ENCODE data around the gene ARMC8. TPM values are rescaled to one million over a fixed set of nuclear protein-coding genes. Genes with fewer than 3 reads are reported as not detected.

Gene ARMC8
- total RNA-seq, 2 experiments from 2014 or later: 48.8 to 57.1 TPM

DNA sequence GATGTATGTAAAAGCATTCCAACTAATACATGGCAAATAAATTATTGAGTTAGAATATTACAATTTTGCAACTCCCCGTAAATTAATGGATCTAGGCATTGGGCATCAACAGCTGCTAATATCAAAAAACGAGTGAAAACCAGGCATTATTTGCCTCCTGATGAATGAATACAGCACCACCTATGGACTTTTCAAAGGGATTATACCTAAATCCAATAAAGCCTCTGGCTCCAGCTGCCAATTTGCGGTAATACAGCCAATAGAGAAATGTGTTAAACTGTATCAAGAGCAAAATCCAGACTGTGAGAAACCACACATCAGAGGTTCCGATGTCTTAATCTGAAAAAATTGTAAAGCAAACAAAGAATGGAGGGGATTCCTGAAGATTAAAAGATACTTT is 38.6 kb upstream of the ARMC8 start:
- CTCF ChIA-PET (ENCODE audit: unreplicated experiment): no interaction called here
- no TSS peak for BruUV-seq (replicated peaks)
- no peak overlapping the region for H3K4me3 ChIP-seq (ENCODE audit: low read depth, low read length, poor library complexity, severe bottlenecking)
- H3K27ac ChIP-seq (ENCODE audit: low read depth, low read length, poor library complexity, severe bottlenecking): no peak overlapping the region
- intact Hi-C loops (cut with micrococcal nuclease; ENCODE audit: unreplicated experiment): no loop called here
- H3K4me1 ChIP-seq (ENCODE audit: insufficient read depth, low read length, poor library complexity, severe bottlenecking): no peaks in the 10 kb centered on the region
- no peak for DNase-seq (ENCODE audit: low spot score)
- H2AFZ ChIP-seq (ENCODE audit: low read length): no peak overlapping the region
- H3K4me2 ChIP-seq (ENCODE audit: low read length): no peak overlapping the region
- no peaks in the 10 kb centered on the region for H3K9me3 ChIP-seq (ENCODE audit: low read length)
- POLR2A ChIA-PET: no interaction called here
- H3K9me2 ChIP-seq (ENCODE audit: insufficient read depth, low read length): no peaks in the 10 kb centered on the region; the same call in 1 of the 2 replicates
- TF ChIP-seq EZH2phosphoT487 (IDR thresholded peaks at IDR 0.05; ENCODE audit: borderline replicate concordance, low read depth, low read length): no peak
- TF ChIP-seq CTCF (conservative IDR thresholded peaks at IDR 0.05; ENCODE audit: low read length): no peak
- H4K20me1 ChIP-seq (ENCODE audit: insufficient read depth, low read length): no peaks in the 10 kb centered on the region
- no peaks in the 10 kb centered on the region for H3K79me2 ChIP-seq (ENCODE audit: insufficient read depth, low read depth, low read length)
- H3K36me3 ChIP-seq (ENCODE audit: insufficient read depth, low read length): no peaks in the 10 kb centered on the region

GRCh38 chr3:138154534-138154933 is 32.6 kb upstream of the ARMC8 start:
- no peaks in the 10 kb centered on the region for H3K36me3 ChIP-seq (ENCODE audit: insufficient read depth, low read length)
- no peaks in the 10 kb centered on the region for H3K9me3 ChIP-seq (ENCODE audit: low read length)
- H3K79me2 ChIP-seq (ENCODE audit: insufficient read depth, low read depth, low read length): no peaks in the 10 kb centered on the region
- no peaks in the 10 kb centered on the region for H4K20me1 ChIP-seq (ENCODE audit: insufficient read depth, low read length)
- H3K4me2 ChIP-seq (ENCODE audit: low read length): no peak overlapping the region
- H3K4me1 ChIP-seq (ENCODE audit: insufficient read depth, low read length, poor library complexity, severe bottlenecking): no peaks in the 10 kb centered on the region
- ChIA-PET POLR2A (no interaction called here), CTCF (ENCODE audit: unreplicated experiment) (no interaction called here)
- intact Hi-C loops (cut with micrococcal nuclease; ENCODE audit: unreplicated experiment): no loop called here
- no peak for DNase-seq (ENCODE audit: low spot score)
- no peak overlapping the region for H3K4me3 ChIP-seq (ENCODE audit: low read depth, low read length, poor library complexity, severe bottlenecking)
- H3K9me2 ChIP-seq (ENCODE audit: insufficient read depth, low read length): no peaks in the 10 kb centered on the region
- H2AFZ ChIP-seq (ENCODE audit: low read length): no peak overlapping the region
- no peak for TF ChIP-seq EZH2phosphoT487 (IDR thresholded peaks at IDR 0.05; ENCODE audit: borderline replicate concordance, low read depth, low read length)
- TF ChIP-seq CTCF (conservative IDR thresholded peaks at IDR 0.05; ENCODE audit: low read length): no peak
- H3K27ac ChIP-seq (ENCODE audit: low read depth, low read length, poor library complexity, severe bottlenecking): no peak overlapping the region
- BruUV-seq (replicated peaks): no TSS peak

- CTCF ChIA-PET (ENCODE audit: unreplicated experiment): no interaction called here
- H3K4me1 ChIP-seq (ENCODE audit: insufficient read depth, low read length, poor library complexity, severe bottlenecking): no peaks in the 10 kb centered on the region
- BruUV-seq (replicated peaks): no TSS peak
- no peaks in the 10 kb centered on the region for H3K9me3 ChIP-seq (ENCODE audit: low read length)
- no peaks in the 10 kb centered on the region for H3K9me2 ChIP-seq (ENCODE audit: insufficient read depth, low read length)
- no peak overlapping the region for H3K27ac ChIP-seq (ENCODE audit: low read depth, low read length, poor library complexity, severe bottlenecking)
- peaks cover 28% of the 10 kb centered on the region for H3K36me3 ChIP-seq (ENCODE audit: insufficient read depth, low read length)
- no peaks in the 10 kb centered on the region for H4K20me1 ChIP-seq (ENCODE audit: insufficient read depth, low read length)
- no peaks in the 10 kb centered on the region for H3K79me2 ChIP-seq (ENCODE audit: insufficient read depth, low read depth, low read length)
- DNase-seq (ENCODE audit: low spot score): no peak
- POLR2A ChIA-PET: interaction anchor here (0.6 to 1.3 kb wide), 2 partner anchors 13 to 17 kb away, joined by 3 to 4 read pairs; partner anchors contain the start of gene DBR1
- intact Hi-C loops (cut with micrococcal nuclease; ENCODE audit: unreplicated experiment): no loop called here
- H2AFZ ChIP-seq (ENCODE audit: low read length): no peak overlapping the region
- H3K4me2 ChIP-seq (ENCODE audit: low read length): no peak overlapping the region
- TF ChIP-seq EZH2phosphoT487 (IDR thresholded peaks at IDR 0.05; ENCODE audit: borderline replicate concordance, low read depth, low read length): no peak
- no peak for TF ChIP-seq CTCF (conservative IDR thresholded peaks at IDR 0.05; ENCODE audit: low read length)
- H3K4me3 ChIP-seq (ENCODE audit: low read depth, low read length, poor library complexity, severe bottlenecking): no peak overlapping the region
Observed at GRCh38 chr3:138157743-138158142, 29.4 kb upstream of the ARMC8 start.
